Measurements from ENCODE around the gene FATE1. TPM values are rescaled to one million over a fixed set of nuclear protein-coding genes. Genes with fewer than 3 reads are reported as not detected.

Gene FATE1
- polyA plus RNA-seq, 3 donors = 0.28 to 0.40 TPM; not detected in 1

DNA sequence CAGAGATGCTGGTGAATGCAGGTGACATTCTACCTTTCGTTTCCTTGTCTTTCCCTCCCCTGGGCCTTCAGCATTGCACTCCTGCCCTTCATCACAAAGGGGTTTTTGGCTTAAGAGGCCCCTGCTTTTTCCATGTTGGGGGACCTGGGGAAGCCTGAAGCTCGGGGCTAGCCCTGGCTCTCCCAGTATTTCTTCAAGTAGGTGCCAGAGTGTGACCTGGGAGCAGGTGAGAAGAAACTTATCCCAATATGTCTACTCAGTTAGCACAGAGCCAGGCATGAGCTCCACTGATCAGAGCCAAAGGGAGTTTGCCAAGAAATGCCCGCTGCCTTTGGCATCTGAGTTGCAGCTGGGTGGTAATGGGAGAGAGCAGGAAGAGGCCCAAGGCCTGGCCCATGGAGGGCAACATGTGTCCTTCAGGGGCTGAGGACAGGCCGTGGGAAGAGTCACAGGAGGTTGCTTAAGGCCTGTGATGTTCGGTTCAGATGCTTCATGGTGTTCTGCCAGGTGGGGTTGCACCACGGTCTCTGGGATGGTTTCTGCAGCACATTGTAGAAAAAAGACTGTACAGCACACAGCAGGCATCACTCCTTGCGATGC lies 13.0 kb upstream of the FATE1 start:
- no peak for DNase-seq (ENCODE audit: low read depth in 3 of 3, low spot score in 2 of 3)

DNA sequence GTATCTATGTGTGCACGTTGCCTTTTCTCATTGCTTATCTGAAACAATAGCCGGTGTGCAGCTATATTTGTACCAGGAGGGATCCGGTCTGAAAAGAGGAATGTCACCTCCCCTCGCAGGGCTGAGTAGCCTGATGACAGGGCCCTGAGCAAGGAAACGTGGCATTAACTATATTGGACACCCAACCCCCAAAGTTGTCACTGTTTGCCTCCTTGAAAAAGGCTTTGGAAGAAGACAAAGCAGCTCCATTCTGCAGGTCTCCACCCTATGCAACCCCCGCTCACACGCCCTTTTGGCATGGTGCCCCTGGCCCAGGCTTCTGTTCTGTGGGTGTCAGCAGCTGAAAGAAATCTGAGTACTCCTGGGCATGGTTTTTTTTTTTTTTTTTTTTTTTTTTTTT lies 12.3 kb upstream of the FATE1 start:
- no peak for DNase-seq (ENCODE audit: low read depth in 3 of 3, low spot score in 2 of 3)

DNA sequence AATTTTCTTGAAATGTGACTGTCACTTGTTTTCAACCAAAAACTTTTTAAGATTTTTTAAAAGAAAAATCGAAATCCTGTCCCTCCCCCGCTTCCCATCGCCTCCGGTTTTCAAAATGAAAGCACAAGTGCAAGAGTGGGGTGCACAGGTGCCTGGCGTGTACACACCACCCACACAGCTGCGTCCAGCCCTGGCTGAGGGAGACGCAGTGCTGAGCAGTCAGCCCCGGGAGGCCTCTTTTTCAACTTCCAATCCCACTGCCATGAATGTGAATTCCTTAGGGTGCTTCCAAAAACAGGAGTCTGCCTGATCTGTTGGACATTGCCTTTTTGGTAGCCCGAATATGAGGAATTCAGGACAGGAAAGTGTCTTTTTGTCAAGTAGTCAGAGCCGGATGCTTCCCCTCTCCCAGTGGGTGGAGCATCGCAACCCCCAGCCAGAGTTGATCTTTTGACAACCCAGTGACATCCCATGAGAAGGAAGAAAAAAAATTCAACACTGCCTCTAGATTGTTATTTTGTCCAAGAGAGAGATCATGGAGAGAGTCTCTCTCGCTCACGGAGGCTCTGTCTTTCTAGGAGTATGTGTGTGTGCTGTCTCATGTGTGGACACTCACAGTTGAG lies 11.7 kb upstream of the FATE1 start:
- no peak for DNase-seq (ENCODE audit: low read depth in 3 of 3, low spot score in 2 of 3)

DNA sequence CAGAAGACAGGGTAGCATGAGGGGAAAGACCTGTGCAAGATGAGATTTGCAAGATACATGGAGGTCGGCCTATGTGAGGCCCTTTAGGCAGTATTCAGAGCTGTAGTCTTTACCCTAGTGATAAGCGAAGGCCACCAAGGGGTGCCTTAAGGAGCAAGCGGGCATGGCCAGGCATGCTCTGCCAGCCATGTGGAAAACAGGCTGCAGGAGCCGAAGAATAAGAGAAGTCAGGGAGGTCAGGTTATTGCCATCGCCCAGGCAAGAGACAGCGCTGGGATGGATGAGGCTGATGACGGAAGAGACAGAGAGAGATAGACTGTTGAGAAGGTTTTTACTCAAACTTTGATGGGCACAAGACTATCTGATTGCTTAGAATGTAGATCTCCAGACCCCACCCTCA lies 7.0 kb upstream of the FATE1 start:
- no peak for DNase-seq (ENCODE audit: low read depth in 3 of 3, low spot score in 2 of 3)

DNA sequence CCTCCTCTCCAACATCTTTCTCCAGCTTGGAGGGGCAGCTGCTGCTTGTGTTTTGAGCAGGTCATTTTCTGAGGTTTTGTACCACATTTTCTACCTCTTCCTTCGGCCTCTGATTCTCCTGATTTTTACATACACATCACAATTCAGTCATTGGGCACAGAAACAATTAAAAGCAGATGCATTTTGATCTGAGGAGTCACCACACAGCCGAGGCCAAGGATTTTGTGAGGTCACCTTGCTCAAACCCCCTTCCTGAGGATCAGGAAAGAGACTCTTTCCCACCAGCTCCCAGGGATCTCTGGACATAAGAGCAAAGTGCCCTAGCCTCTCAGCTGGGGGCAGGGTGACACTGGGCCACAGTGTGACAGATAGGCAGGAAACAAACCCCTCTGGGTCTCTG lies 5.4 kb upstream of the FATE1 start:
- no peak for DNase-seq (ENCODE audit: low read depth in 3 of 3, low spot score in 2 of 3)

DNA sequence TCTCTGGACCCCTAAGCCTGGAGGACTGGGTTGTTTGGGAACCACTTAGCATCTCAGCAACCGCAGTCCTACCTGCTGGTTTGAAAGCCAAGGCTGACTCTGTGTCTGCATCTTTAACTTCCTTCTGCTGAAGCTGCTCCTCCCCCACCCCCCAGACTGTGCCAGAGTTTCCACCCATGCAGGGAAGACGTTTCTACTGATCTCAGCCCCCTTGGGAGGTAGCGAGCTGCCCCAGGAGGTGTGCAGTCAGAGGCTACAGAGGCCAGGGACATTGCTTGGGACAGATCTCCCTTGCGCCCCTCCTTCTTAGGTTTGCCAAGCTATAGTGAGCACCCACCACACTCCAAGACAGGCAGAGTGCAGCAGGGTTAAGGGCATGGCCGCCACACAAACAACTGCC lies 4.7 kb upstream of the FATE1 start:
- no peak for DNase-seq (ENCODE audit: low read depth in 3 of 3, low spot score in 2 of 3)

DNA sequence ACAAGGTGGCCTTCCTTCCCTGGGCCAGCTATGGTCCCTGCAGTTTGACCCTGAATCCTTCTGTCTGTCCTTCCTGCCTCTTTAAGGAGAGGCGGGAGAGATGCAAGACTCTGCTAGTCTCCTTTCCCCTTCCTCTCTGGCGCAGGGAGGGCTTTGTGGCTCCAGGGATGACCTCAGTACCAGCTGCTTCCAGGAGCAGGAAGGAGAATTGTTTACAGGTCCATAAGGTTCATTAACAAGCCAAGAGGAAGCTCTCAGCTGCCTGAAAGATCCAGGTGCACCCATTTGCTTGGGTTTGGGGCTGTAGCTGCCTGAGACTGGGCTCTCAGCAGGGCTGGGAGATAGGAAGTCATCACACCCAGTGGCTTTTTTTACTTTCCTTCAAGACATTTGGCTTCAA lies 4.0 kb upstream of the FATE1 start:
- DNase-seq (ENCODE audit: low read depth in 3 of 3, low spot score in 2 of 3) = no peak

DNA sequence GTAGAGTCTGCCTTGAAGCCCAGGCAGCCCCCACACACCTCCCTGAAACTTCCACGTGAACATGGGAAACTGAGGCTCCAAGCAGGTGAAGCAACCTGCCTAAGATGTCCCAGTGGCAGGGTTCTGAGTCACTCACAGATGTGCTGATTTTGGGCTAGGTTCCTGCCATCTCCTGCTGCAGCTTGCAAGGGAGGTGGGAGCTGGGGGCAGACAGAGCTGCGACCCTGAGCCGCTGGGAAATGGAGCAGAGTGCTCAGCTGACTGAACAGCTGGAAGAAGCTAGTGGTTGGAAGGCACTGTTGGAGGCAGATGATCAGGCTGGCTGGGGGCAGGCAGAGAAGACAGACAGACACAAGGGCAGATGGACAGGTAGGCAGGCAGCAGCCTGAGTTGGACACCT lies 3.6 kb upstream of the FATE1 start:
- DNase-seq (ENCODE audit: low read depth in 3 of 3, low spot score in 2 of 3) = no peak

DNA sequence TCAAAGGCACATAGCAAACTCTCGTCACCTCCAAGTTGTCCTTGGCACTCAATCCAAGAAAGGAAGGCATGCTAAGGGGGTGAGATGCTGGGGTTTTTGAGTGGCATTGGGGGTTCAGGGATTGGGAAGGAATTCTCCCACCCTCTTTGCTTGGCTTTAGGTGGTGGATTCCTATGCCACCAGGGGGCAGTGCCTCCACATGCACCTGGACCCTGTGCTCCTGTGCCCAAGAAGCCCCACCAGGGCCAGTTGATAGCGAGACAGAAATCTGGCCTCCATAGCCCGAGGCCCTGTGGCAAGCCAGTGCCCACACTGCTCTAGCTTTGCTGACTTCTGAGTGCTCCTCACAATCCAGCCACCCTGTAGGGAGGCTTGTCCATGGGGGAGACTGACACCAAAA lies 2.0 kb upstream of the FATE1 start:
- no peak for DNase-seq (ENCODE audit: low read depth in 3 of 3, low spot score in 2 of 3)

DNA sequence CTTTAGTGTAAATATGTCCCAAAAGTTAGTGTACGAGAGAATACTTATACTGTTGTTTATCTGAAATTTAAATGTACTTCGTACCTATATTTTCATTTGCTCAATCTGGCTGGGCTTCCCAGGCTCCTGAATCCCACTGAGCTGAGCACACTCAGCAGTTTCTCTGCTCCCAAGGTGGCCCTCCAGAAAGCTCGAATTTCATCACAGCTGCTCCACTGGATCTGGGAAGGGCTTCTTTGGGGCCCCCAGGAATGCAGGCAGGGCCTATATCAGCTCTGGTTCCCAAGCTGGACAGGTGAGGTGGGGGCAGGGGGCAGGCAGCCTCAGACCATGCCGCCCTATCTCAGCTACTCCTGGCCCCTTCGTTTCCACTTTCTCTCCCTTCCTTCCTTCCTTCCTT lies 1.5 kb upstream of the FATE1 start:
- no peak for DNase-seq (ENCODE audit: low read depth in 3 of 3, low spot score in 2 of 3)

DNA sequence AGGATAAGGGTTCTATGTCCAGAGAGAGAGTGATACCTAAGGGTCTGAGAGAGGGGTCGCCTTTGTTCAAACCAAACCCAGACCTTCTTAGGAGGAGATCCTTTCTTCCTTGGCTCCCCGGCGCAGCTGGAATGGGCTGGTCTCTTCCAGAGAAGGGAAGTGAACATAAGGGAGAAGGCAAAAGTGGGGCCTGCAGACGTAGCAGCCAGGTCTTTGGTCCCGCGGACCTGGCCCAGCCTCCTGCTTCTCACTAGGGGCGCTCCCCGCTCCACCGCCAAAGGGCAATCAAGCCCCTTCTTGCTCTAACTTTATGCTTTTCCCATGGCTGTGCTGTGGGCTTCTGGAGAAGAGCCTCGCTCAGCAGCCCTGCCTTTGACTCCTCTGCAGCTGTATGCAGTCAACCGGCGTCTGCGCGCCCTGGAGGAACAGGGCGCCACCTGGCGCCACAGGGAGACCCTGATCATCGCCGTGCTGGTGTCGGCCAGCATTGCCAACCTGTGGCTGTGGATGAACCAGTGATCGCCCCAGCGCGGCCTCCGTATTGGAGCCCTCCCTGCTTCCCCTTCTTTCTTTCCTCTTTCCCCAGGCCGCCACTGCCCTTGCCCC lies 6.5 kb downstream of the FATE1 start:
- no peak for DNase-seq (ENCODE audit: low read depth in 3 of 3, low spot score in 2 of 3)

DNA sequence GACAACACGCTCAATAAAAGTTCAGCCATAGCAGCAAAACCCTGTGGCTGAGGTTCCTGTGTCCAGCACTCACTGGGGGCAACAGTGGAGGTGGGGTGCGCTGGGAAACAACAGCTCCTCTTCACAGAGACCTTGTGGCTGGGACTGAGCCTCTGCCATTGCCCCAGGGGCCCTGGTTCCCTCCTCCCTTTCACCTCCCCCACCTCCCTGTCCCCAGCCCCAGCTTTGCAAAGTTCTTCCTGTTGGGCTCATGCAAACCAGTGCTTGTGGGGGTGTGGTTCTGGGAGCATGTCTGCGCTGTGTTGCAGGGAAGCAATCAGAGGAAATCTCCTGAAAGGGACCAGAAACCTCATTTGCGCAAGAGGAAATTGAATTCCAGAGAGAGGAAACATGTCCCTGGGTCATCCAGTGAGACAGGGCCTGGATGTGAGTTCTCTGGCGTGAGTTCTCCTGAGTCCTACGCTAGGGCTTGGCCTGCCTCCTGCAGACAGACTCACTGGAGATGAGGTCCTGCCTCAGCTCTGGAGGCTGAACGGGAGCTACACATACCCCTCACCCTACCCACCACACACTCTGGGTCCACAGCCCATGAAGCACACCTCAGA lies 7.4 kb downstream of the FATE1 start:
- DNase-seq (ENCODE audit: low read depth in 3 of 3, low spot score in 2 of 3) = no peak

DNA sequence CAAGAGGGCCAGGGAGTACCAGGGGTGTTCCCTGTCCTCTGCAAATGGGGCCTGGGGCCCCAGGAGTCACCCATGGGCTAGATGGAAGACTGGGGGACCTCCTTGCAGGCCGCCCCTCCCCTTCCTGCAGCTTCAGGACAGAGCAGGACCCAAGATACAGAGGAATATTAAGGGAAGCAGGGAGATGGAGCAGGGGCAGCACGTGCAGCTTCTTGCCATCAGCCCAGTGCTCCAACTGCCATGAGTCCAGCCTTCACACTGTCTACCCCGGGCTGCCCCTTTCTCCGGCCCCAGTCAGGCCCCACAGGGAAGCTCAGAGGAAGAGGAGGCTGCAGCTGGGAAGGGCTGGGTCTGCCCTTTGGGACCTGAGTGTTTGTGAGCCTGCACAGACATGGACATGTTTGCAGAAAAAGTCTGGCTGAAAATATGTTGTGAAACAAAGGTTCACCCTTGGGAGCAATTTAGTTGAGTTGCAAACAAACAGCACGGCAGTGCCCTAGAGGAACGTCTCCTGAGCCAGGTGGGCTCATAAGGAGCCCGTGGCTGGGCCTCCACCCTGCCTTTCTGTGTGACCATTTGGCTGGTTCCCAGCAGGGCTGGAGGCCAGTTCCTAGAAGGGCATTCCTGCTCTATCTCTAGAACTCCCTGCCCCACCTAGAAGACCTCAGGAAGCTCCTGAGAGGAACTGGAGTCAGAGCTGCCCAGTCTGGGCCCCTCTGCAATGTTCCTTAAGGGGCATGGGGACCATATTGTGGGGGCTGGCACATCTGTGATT lies 8.9 kb downstream of the FATE1 start:
- no peak for DNase-seq (ENCODE audit: low read depth in 3 of 3, low spot score in 2 of 3)

DNA sequence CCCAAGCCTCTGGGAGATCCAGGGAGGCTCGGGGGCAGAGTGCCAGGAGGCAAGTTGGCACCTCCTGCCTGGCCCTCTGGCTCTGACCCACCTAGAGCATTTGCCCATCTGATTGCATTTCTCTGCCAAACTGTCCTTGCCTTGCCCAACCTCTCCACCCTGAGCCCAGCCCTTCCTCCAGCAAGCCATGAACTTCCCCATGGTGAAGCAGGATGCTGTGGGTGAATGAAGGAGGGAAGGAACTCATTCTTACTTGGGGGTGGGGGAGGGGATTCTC lies 9.4 kb downstream of the FATE1 start:
- no peak for DNase-seq (ENCODE audit: low read depth in 3 of 3, low spot score in 2 of 3)

DNA sequence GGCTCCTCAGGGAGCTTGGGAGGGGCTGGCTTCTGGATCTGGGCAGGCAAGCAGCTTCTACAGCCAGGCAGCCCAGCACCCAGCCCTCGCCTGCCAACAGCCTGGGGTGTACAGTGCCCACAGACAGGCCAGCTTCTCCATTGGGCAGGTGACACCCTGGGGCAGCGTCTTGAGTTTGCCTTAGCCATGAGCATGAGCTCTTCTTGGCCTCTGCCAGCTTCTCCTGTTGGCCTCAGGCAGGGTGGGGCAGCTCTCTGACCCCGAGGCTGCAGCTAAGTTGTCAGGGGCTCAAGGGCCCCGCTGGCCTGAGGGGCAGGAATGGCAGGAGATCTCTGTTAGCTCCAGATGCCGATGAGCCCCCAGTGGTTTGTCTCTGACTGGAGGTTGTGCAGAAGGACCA lies 10.9 kb downstream of the FATE1 start:
- DNase-seq (ENCODE audit: low read depth in 3 of 3, low spot score in 2 of 3) = no peak

DNA sequence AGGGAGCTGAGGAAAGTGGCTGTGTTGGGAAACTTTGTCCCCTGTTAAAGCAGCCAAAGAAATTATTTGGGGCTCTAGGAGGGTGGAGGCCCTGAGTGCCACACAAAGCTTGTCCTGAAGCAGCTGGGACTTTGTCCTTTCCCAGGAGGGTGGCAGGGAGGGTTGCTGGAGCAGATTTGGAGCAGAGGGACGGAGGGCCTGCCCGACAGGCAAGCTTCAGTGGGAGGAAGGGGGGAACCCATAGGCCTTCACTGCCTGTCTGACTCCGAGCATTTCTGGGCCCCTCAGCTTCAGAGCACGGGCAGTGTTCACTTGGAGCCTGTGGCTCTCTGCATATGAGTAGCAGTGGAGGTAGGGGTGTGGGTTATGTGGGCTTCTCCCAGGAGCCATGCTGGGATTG lies 11.5 kb downstream of the FATE1 start:
- DNase-seq (ENCODE audit: low read depth in 3 of 3, low spot score in 2 of 3) = no peak

DNA sequence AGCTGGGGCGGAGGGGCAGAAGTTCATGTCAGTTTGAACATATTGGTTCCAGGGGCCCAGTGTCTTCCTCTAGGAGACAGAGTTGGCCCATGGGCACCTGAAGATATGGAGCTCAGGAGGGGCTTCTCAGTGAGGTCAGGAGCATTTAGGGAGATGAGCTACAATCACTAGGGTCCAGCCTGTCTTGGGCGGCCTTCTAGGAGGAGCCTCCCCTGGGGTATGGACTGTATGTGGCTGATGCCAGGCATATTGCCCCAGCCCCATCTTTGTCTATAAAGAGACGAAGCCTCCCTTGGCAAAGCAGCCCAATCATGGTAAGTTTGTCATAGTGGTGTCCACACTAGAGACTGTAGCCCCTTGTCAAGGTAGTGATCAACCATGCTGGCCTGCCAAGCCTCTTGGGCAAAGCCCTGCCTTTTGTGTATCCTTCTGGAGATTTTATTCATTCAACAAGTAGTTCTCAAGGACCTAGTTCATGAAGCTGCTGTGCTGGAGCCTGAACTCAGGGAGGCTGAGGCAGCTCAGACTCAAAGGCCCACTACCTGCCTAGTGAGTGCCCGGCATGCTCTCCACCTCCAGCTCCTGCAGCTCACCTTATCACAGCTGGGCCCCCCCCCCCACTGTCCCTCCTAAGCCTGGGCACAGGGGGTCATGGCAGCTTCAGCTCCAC lies 13.4 kb downstream of the FATE1 start:
- no peak for DNase-seq (ENCODE audit: low read depth in 3 of 3, low spot score in 2 of 3)

DNA sequence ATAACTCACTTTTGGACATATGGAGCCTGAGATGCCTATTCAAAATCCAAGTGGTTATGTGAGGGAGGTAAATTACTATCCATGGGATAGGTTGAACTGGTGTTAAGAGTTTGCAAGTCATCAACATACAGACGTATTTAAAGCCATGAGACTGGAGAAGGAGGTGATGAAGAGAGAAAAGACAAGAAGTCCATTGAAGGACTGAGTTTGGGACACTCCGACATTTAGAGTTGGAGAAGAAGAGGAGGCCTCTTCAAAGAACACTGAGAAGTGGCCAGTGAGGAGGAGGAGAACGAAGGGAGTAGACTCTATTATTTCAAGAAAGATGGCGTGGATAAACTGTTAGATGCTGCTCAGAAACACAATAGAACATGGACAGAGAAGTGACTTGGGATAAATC lies 18.6 kb downstream of the FATE1 start, which contains the start of gene CNGA2:
CNGA2 (plus strand) TSS at position 301 of the 400 bp plus-strand sequence. CDS start 3,738 bp downstream, outside the sequence.
- DNase-seq (ENCODE audit: low read depth in 3 of 3, low spot score in 2 of 3) = no peak

DNA sequence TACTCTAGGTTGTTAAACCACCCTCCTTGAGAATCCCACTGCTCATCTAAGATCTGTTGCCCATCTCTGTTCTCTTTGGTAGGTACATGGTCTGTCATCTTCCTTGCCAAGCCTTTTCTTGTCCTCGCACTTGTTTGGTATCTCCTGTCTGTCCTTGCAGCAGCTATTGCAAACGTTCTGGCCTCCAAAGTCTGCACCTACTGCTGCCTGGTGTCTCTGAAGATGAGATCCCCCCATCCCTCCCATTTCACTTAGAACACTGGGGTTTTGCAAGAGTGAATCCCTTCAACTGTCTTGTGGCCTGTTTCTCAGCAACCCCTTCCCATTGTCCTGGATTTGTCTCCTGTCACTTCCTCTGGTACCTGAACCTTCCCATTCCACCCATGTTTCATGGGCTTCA lies 19.4 kb downstream of the FATE1 start:
- no peak for DNase-seq (ENCODE audit: low read depth in 3 of 3, low spot score in 2 of 3)

DNA sequence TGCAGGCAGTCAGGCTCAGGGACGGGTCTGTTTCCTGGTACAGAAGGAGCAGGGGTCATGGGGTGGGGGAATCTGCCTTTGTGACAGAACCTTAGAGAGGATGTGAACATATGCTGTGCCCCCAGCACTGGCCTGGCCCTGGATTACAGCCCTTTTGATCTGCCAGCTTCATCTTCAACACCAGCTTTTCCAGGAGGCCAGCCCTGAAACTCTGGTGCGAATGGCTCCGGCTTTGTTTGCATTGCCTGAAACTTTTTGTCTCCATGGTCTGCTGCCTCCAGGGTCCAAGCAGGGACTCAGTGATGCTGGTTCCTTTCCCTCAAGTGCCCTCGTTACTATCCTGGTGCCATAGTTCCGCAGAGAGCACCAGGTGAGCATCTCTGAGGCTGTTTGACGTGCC lies 20.9 kb downstream of the FATE1 start:
- DNase-seq (ENCODE audit: low read depth in 3 of 3, low spot score in 2 of 3) = no peak

DNA sequence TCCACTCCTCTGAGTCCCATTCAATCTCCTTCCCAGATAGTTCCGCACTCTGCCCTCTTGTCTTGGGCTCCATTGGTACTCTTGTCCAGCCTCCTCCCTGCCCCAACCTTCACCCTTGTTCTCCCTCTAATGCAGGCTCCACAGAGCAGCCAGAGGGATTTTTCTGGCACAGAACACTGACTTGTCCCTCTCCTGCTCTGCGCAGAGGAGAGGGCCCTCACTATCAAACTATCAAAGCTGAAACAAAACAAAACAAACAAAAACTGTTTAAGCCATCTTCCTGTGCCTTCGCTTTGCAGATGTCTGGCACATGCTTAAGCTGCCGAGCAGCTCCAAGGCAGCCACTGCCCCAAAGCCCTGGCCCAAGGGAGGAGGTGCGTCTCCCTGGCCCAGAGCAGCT lies 21.7 kb downstream of the FATE1 start:
- no peak for DNase-seq (ENCODE audit: low read depth in 3 of 3, low spot score in 2 of 3)
